ENCODE results near the gene HCCS.

The HCCS gene

DNA sequence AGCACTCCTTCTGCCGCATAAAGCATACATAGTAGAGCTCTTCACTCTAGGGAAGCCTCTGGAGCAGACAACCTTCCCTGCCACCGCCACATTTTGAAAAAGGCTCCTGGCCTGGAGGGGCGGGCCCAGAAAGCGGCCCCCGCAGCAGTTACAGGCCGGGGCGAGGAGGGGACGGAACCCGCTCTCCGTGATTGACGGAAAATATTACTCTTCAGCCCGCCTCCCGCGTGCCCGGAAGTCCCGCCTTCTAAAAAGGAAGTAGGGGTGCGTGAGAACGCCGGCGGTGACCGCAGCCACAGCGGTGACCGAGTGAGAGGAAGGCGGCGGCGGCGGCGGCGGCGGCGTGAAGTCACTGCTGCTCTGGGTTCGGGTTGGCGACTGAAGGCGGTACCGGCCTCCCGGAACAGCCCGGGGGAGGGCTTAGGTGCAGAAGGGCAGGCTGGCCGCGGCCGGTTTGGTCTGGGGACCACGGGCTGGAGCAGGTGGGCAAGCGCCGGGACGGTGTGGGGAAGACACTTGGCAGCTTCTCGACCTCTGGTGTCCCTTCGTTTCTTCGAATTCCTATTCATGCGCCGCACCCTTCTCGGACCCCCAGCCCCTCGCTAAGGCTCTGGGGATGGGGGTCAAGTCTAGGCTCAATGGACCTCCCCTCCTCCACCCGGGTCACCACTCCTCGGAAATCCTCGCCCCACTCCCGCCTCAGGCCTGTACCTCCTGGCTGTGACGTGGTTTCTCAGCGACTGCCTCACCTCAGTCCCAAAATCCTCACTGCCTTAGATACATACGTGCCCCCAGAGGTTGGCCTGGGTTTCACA, at the start of gene HCCS:
Gene HCCS (plus strand): TSS at position 296 of the 815 bp plus-strand sequence. CDS start 729 bp downstream, outside the sequence.
- H4K20me1 ChIP-seq (ENCODE audit: insufficient read depth, low read length), result 0 out of 2 replicates have a peak, but pooled peaks cover 5% of the 10 kb centered on the region
- H3K27me3 ChIP-seq (ENCODE audit: low read depth, low read length), result no peaks in the 10 kb centered on the region
- H3K9me3 ChIP-seq (ENCODE audit: insufficient read depth, low read length), result no peaks in the 10 kb centered on the region
- peak within 1 kb of the TSS; percentile 52 for H3K27ac ChIP-seq (ENCODE audit: low read length)
- peak within 1 kb of the TSS; percentile 100 for H3K4me3 ChIP-seq (ENCODE audit: low read length)
- peak within 1 kb of the TSS; percentile 84 for H2AFZ ChIP-seq (ENCODE audit: low read depth, low read length)
- peak within 1 kb of the TSS; percentile 97 for H3K4me2 ChIP-seq (ENCODE audit: low read length)
- H3K9ac ChIP-seq (ENCODE audit: low read length), result peak within 1 kb of the TSS; percentile 96
- peaks cover 51% of the 10 kb centered on the region for H3K79me2 ChIP-seq (ENCODE audit: low read length)
- no peak for TF ChIP-seq EZH2phosphoT487 (IDR thresholded peaks at IDR 0.05; ENCODE audit: low read depth)
- TF ChIP-seq, protein P1, sequence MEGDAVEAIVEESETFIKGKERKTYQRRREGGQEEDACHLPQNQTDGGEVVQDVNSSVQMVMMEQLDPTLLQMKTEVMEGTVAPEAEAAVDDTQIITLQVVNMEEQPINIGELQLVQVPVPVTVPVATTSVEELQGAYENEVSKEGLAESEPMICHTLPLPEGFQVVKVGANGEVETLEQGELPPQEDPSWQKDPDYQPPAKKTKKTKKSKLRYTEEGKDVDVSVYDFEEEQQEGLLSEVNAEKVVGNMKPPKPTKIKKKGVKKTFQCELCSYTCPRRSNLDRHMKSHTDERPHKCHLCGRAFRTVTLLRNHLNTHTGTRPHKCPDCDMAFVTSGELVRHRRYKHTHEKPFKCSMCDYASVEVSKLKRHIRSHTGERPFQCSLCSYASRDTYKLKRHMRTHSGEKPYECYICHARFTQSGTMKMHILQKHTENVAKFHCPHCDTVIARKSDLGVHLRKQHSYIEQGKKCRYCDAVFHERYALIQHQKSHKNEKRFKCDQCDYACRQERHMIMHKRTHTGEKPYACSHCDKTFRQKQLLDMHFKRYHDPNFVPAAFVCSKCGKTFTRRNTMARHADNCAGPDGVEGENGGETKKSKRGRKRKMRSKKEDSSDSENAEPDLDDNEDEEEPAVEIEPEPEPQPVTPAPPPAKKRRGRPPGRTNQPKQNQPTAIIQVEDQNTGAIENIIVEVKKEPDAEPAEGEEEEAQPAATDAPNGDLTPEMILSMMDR (IDR thresholded peaks at IDR 0.05; ENCODE audit: low read depth, low read length), result no peak
- peaks cover 25% of the 10 kb centered on the region for H3K36me3 ChIP-seq (replicated peaks; ENCODE audit: low read depth, low read length)
- peaks cover 45% of the 10 kb centered on the region for H3K4me1 ChIP-seq (ENCODE audit: low read length)

DNA sequence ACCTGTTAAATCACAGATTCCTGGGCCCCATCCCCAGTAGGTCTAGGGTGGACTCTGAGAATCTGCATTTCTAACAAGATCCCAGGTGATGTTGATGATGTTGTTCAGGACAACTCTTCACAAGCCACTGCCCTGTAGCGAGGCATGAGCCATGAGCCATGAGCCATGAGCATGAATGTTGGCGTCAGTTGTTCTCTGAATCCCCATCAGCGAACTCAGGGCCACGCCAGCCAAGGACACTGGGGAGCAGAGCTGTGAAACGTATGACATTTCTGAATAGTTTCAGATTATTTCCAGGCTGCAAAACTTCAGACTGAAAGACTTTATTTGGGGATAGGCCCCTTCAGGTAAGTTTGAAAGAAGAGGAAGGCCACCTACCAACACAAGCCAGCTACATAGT, 46.9 kb upstream of the HCCS start:
- H2AFZ ChIP-seq (ENCODE audit: low read depth, low read length), result no peak overlapping the region
- H3K36me3 ChIP-seq (replicated peaks; ENCODE audit: low read depth, low read length), result no peaks in the 10 kb centered on the region
- H3K4me1 ChIP-seq (ENCODE audit: low read length), result no peaks in the 10 kb centered on the region
- no peaks in the 10 kb centered on the region for H3K27me3 ChIP-seq (ENCODE audit: low read depth, low read length)
- no peak overlapping the region for H3K4me3 ChIP-seq (ENCODE audit: low read length)
- no peak overlapping the region for H3K9ac ChIP-seq (ENCODE audit: low read length)
- H4K20me1 ChIP-seq (ENCODE audit: insufficient read depth, low read length), result no peaks in the 10 kb centered on the region
- no peaks in the 10 kb centered on the region for H3K79me2 ChIP-seq (ENCODE audit: low read length)
- H3K27ac ChIP-seq (ENCODE audit: low read length), result no peak overlapping the region
- TF ChIP-seq, protein P1 (IDR thresholded peaks at IDR 0.05; ENCODE audit: low read depth, low read length), result no peak
- TF ChIP-seq EZH2phosphoT487 (IDR thresholded peaks at IDR 0.05; ENCODE audit: low read depth), result no peak
- H3K4me2 ChIP-seq (ENCODE audit: low read length), result no peak overlapping the region
- no peaks in the 10 kb centered on the region for H3K9me3 ChIP-seq (ENCODE audit: insufficient read depth, low read length)

- Histone ChIP-seq H3K9ac (ENCODE audit: low read length) (no peak overlapping the region), H3K4me2 (ENCODE audit: low read length) (no peak overlapping the region), H3K4me3 (ENCODE audit: low read length) (no peak overlapping the region), H3K36me3 (replicated peaks; ENCODE audit: low read depth, low read length) (no peaks in the 10 kb centered on the region), H3K27me3 (ENCODE audit: low read depth, low read length) (no peaks in the 10 kb centered on the region), H3K9me3 (ENCODE audit: insufficient read depth, low read length) (no peaks in the 10 kb centered on the region), H3K79me2 (ENCODE audit: low read length) (no peaks in the 10 kb centered on the region), H3K4me1 (ENCODE audit: low read length) (no peaks in the 10 kb centered on the region), H2AFZ (ENCODE audit: low read depth, low read length) (no peak overlapping the region), H4K20me1 (ENCODE audit: insufficient read depth, low read length) (no peaks in the 10 kb centered on the region), H3K27ac (ENCODE audit: low read length) (no peak overlapping the region)
- TF ChIP-seq EZH2phosphoT487 (IDR thresholded peaks at IDR 0.05; ENCODE audit: low read depth), result no peak
- TF ChIP-seq, protein P1 (IDR thresholded peaks at IDR 0.05; ENCODE audit: low read depth, low read length), result no peak
These were observed 46.1 kb upstream of the HCCS start for GRCh38 chrX:11064851-11065600.

GRCh38 chrX:11066812-11067211, 44.3 kb upstream of the HCCS start:
- no peaks in the 10 kb centered on the region for H4K20me1 ChIP-seq (ENCODE audit: insufficient read depth, low read length)
- H3K36me3 ChIP-seq (replicated peaks; ENCODE audit: low read depth, low read length), result no peaks in the 10 kb centered on the region
- H3K27ac ChIP-seq (ENCODE audit: low read length), result no peak overlapping the region
- no peaks in the 10 kb centered on the region for H3K4me1 ChIP-seq (ENCODE audit: low read length)
- no peaks in the 10 kb centered on the region for H3K9me3 ChIP-seq (ENCODE audit: insufficient read depth, low read length)
- H3K9ac ChIP-seq (ENCODE audit: low read length), result no peak overlapping the region
- H3K27me3 ChIP-seq (ENCODE audit: low read depth, low read length), result no peaks in the 10 kb centered on the region
- no peak for TF ChIP-seq EZH2phosphoT487 (IDR thresholded peaks at IDR 0.05; ENCODE audit: low read depth)
- TF ChIP-seq, protein P1 (IDR thresholded peaks at IDR 0.05; ENCODE audit: low read depth, low read length), result no peak
- H2AFZ ChIP-seq (ENCODE audit: low read depth, low read length), result no peak overlapping the region
- H3K4me3 ChIP-seq (ENCODE audit: low read length), result no peak overlapping the region
- H3K79me2 ChIP-seq (ENCODE audit: low read length), result no peaks in the 10 kb centered on the region
- no peak overlapping the region for H3K4me2 ChIP-seq (ENCODE audit: low read length)

Data from OCI-LY3 (cell line).